Fibroblast of lung (primary cell): ENCODE data around the gene MICALL1. TPM values are rescaled to one million over a fixed set of nuclear protein-coding genes. Genes with fewer than 3 reads are reported as not detected.
A peak's percentile ranks its signal among the peaks of the same experiment; 100 is the strongest.

Experiments
- DNase-seq, 2 donors: peaks; one replicate each; pipeline versions ENCODE4 v3.0.0 to v3.0.0-alpha.2; 2010; ENCODE audit warnings: low read depth in 2 of 2
- H2AFZ ChIP-seq: 2 replicates; pipeline ENCODE4 v1.5.1; 2012; ENCODE audit warnings: low read length, control low read depth, inconsistent platforms
- H3K27ac ChIP-seq: 2 replicates; pipeline ENCODE4 v1.5.1; 2011; ENCODE audit warnings: low read length, control low read depth; ENCODE audit not compliant: insufficient read depth
- H3K27me3 ChIP-seq: 2 replicates; pipeline ENCODE4 v1.5.1; 2011; ENCODE audit warnings: mild to moderate bottlenecking, low read length; ENCODE audit not compliant: control insufficient read depth, insufficient read depth
- H3K36me3 ChIP-seq: 2 replicates; pipeline ENCODE4 v1.5.1; 2011; ENCODE audit warnings: low read length; ENCODE audit not compliant: control insufficient read depth, insufficient read depth
- H3K4me1 ChIP-seq: 2 replicates; pipeline ENCODE4 v1.5.1; 2011; ENCODE audit warnings: low read length; ENCODE audit not compliant: control insufficient read depth, insufficient read depth; ENCODE audit errors: extremely low read depth
- H3K4me2 ChIP-seq: 2 replicates; pipeline ENCODE4 v1.5.1; 2011; ENCODE audit warnings: low read length, control low read depth; ENCODE audit not compliant: insufficient read depth; ENCODE audit errors: extremely low read depth
- H3K4me3 ChIP-seq, 4 experiments: fragments of 200-600 bp in 1 of 4; sonication (generic) in 1 of 4; replicated peaks in 1 of 4; 2 replicates each; pipeline ENCODE4 v1.5.1; 2011 to 2016; ENCODE audit warnings: low read length in 4 of 4, low read depth in 3 of 4, mild to moderate bottlenecking in 3 of 4, control low read depth in 2 of 4, inconsistent platforms in 1 of 4, mixed read lengths in 1 of 4; ENCODE audit not compliant: insufficient read depth in 1 of 4; ENCODE audit errors: control extremely low read depth in 1 of 4
- H3K79me2 ChIP-seq: 2 replicates; pipeline ENCODE4 v1.5.1; 2012; ENCODE audit warnings: mild to moderate bottlenecking, low read length, inconsistent platforms; ENCODE audit not compliant: control insufficient read depth, insufficient read depth
- H3K9ac ChIP-seq: 2 replicates; pipeline ENCODE4 v1.5.1; 2011; ENCODE audit warnings: mild to moderate bottlenecking, low read length, control low read depth; ENCODE audit not compliant: insufficient read depth
- H3K9me3 ChIP-seq: 2 replicates; pipeline ENCODE4 v1.5.1; 2012; ENCODE audit warnings: low read depth, low read length; ENCODE audit not compliant: control insufficient read depth, insufficient read depth
- H4K20me1 ChIP-seq: 2 replicates; pipeline ENCODE4 v1.5.1; 2011; ENCODE audit warnings: low read length; ENCODE audit not compliant: control insufficient read depth, insufficient read depth; ENCODE audit errors: extremely low read depth
- CTCF ChIP-seq, 2 donors: IDR thresholded peaks in 1 of 2; conservative IDR thresholded peaks in 1 of 2; 1 replicate in 1 of 2; 2 replicates in 1 of 2; pipeline ENCODE4 v1.5.1; 2011 to 2012; ENCODE audit warnings: low read length in 2 of 2, control low read depth in 1 of 2, inconsistent platforms in 1 of 2, low read depth in 1 of 2, mild to moderate bottlenecking in 1 of 2
- EZH2 ChIP-seq: IDR thresholded peaks from 2 replicates; pipeline ENCODE4 v1.5.1; 2012; ENCODE audit warnings: low read length, control low read depth, mild to moderate bottlenecking; ENCODE audit errors: missing control alignments
- polyA plus RNA-seq, 2 donors: library from polyadenylated mRNA; depleted of rRNA in 1 of 2; stranded (reverse) in 1 of 2; unstranded in 1 of 2; fragments of >200 nt; gene quantifications; 2 replicates each; pipeline ENCODE4 v1.2.1, GENCODE V29; 2011 to 2012; ENCODE audit warnings: missing spikeins in 1 of 2
- total RNA-seq: library from RNA; depleted of rRNA; stranded (reverse); fragments of >200 nt; gene quantifications from 2 replicates; pipeline ENCODE4 v1.2.1, GENCODE V29; 2014

Gene MICALL1
- total and polyA plus RNA-seq, 2 donors (not counting 1 experiment from before 2014, with no cell fraction given), result 17.2 to 19.5 TPM

- TF ChIP-seq CTCF (conservative IDR thresholded peaks at IDR 0.05 in 1 of 2, IDR thresholded peaks at IDR 0.05 in 1 of 2; ENCODE audit: low read depth in 1 of 2, low read length in 2 of 2), result no peak
- TF ChIP-seq EZH2, result no peak
- Histone ChIP-seq H2AFZ (no peak overlapping the region), H3K4me3 (no peak overlapping the region), H3K27ac (no peak overlapping the region), H3K27me3 (no peaks in the 10 kb centered on the region), H3K9ac (no peak overlapping the region), H3K36me3 (peaks cover 14% of the 10 kb centered on the region), H3K4me2 (no peak overlapping the region), H4K20me1 (peaks cover 1% of the 10 kb centered on the region), H3K9me3 (no peaks in the 10 kb centered on the region), H3K79me2 (no peaks in the 10 kb centered on the region), H3K4me1 (peaks cover 2% of the 10 kb centered on the region)
- DNase-seq, result peak in 1 of 2 donors; percentile 48
Measured at GRCh38 chr22:37965940-37966664, 60.0 kb downstream of the MICALL1 start.

GRCh38 chr22:37967147-37967546 lies 61.0 kb downstream of the MICALL1 start:
- Histone ChIP-seq H3K27me3 (no peaks in the 10 kb centered on the region), H3K9me3 (no peaks in the 10 kb centered on the region), H3K36me3 (peaks cover 13% of the 10 kb centered on the region), H3K9ac (no peak overlapping the region), H3K4me3 (no peak overlapping the region), H3K4me2 (no peak overlapping the region), H4K20me1 (peaks cover 1% of the 10 kb centered on the region), H3K79me2 (no peaks in the 10 kb centered on the region), H3K27ac (no peak overlapping the region), H2AFZ (no peak overlapping the region), H3K4me1 (peaks cover 2% of the 10 kb centered on the region)
- DNase-seq, result no peak
- TF ChIP-seq CTCF (conservative IDR thresholded peaks at IDR 0.05 in 1 of 2, IDR thresholded peaks at IDR 0.05 in 1 of 2; ENCODE audit: low read depth in 1 of 2, low read length in 2 of 2), result no peak
- TF ChIP-seq EZH2, result no peak

DNA sequence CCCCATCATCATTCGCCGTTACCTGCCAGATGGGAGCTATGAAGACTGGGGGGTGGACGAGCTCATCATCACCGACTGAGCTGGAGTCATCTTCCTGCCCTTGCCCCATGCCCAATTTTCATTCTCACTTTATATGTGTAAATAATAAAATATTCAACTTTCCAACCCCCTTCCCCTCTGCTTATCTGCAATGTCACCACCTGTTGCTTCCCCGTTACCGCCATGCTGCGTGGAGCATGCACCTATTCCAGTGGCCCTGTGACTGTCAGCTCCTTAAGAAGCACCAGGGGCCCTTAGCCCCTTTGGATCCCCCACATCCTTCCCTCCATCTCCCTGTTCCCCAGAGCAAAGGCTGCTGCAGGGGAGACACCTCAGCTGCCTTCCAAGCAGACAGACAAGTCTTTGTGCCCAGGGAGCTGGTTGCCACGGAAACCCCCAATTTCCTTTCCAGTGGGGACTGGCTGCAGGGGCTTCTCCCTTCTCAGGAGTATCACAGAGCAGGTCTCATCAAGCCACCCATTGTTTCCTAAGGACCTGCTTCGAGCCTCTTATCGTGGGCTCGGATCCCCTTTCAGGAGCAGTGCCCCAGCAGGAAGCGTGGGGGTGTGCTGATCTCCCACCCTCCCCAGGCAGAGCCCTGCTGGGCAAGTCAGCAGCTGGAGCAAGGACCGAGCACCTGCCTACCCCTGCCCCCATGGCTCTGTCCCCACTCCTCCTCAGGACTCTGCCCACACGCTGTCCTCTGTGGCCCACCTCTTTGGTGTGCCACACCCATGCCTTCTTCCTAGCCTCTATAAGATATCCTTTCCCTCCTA lies 61.7 kb downstream of the MICALL1 start:
- H4K20me1 ChIP-seq, result peaks cover 1% of the 10 kb centered on the region
- H3K9ac ChIP-seq, result no peak overlapping the region
- no peak overlapping the region for H3K27ac ChIP-seq
- H3K79me2 ChIP-seq, result no peaks in the 10 kb centered on the region
- H3K36me3 ChIP-seq, result peaks cover 13% of the 10 kb centered on the region
- H2AFZ ChIP-seq, result no peak overlapping the region
- no peaks in the 10 kb centered on the region for H3K9me3 ChIP-seq
- no peaks in the 10 kb centered on the region for H3K27me3 ChIP-seq
- DNase-seq, result no peak
- H3K4me3 ChIP-seq, result no peak overlapping the region
- H3K4me1 ChIP-seq, result peaks cover 2% of the 10 kb centered on the region
- H3K4me2 ChIP-seq, result no peak overlapping the region
- TF ChIP-seq CTCF (conservative IDR thresholded peaks at IDR 0.05 in 1 of 2, IDR thresholded peaks at IDR 0.05 in 1 of 2; ENCODE audit: low read depth in 1 of 2, low read length in 2 of 2), result no peak
- TF ChIP-seq EZH2, result no peak
